ENCODE measurements around the gene SPG21. TPM values are rescaled to one million over a fixed set of nuclear protein-coding genes. Genes with fewer than 3 reads are reported as not detected.

The SPG21 gene
- total and polyA plus RNA-seq, 7 donors = 60.3 to 116 (median 95.7) TPM

DNA sequence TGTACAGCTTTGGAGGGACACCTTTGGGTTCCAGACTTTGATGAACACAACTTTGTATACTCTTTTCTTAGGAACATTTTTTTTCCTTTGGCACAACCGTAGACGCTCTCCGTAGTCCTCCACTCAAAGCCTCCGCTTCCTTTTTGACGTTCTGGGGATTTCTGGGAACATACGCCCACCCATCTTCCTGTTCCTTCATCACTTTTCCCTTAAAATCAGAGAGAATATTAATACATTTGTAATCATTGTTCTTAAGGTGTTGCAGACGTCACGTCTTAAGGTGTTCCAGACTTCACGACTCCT, 405 bp upstream of the SPG21 start:
- TF ChIP-seq, protein P1, sequence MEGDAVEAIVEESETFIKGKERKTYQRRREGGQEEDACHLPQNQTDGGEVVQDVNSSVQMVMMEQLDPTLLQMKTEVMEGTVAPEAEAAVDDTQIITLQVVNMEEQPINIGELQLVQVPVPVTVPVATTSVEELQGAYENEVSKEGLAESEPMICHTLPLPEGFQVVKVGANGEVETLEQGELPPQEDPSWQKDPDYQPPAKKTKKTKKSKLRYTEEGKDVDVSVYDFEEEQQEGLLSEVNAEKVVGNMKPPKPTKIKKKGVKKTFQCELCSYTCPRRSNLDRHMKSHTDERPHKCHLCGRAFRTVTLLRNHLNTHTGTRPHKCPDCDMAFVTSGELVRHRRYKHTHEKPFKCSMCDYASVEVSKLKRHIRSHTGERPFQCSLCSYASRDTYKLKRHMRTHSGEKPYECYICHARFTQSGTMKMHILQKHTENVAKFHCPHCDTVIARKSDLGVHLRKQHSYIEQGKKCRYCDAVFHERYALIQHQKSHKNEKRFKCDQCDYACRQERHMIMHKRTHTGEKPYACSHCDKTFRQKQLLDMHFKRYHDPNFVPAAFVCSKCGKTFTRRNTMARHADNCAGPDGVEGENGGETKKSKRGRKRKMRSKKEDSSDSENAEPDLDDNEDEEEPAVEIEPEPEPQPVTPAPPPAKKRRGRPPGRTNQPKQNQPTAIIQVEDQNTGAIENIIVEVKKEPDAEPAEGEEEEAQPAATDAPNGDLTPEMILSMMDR (IDR thresholded peaks at IDR 0.05) = no peak
- TF ChIP-seq POLR2A (IDR thresholded peaks at IDR 0.05) = no peak
- no peak for TF ChIP-seq POLR2AphosphoS5 (IDR thresholded peaks at IDR 0.05)
- TF ChIP-seq EP300 (IDR thresholded peaks at IDR 0.05) = no peak
- H3K4me3 ChIP-seq = peak overlapping the region; percentile 42 to 100 (median 80)
- no peaks in the 10 kb centered on the region for H3K27me3 ChIP-seq
- H3K9me3 ChIP-seq = no peaks in the 10 kb centered on the region
- intact Hi-C loops (cut with DNase I) = loop anchor here (5.0 to 10.0 kb wide), 3 partner anchors 97 to 255 kb away; partner anchors contain the start of gene PLEKHO2
- peaks cover 0 to 34% (median 23%) of the 10 kb centered on the region in 4 donors for H3K4me1 ChIP-seq
- 3 to 6% methylated on average over 9 of the region's 9 CpGs for WGBS, 2 donors
- no peaks in the 10 kb centered on the region for H3K36me3 ChIP-seq
- no peak for DNase-seq
- peak overlapping the region; percentile 92 to 99 (median 96) for H3K27ac ChIP-seq

DNA sequence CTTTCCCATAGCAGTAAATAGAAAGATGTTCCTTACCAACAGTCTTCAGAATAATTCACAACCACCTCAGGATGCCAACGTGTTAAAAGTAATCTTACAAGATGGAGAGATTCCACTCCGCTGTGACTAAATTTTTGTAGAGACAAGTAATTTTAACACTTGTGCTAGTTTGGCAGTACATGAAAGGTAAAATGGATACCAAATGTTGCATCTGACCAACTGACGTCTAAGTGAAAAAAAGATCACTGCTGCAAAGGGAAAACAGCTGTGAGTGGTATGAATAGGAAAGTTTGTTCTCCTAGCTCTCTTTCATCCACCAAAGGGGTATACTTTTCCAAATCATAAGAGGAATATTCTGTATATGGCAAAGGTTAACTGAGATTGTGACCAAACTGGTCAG, 2.6 kb downstream of the SPG21 start:
- no peaks in the 10 kb centered on the region for H3K36me3 ChIP-seq
- no peak overlapping the region for H3K27ac ChIP-seq
- peaks cover 0 to 35% (median 27%) of the 10 kb centered on the region in 4 donors for H3K4me1 ChIP-seq
- TF ChIP-seq POLR2AphosphoS5 (IDR thresholded peaks at IDR 0.05) (no peak), POLR2A (IDR thresholded peaks at IDR 0.05) (no peak), EP300 (IDR thresholded peaks at IDR 0.05) (no peak)
- TF ChIP-seq, protein P1 (IDR thresholded peaks at IDR 0.05) = no peak
- 75 to 77% methylated on average over 3 of the region's 3 CpGs for WGBS, 2 donors
- H3K9me3 ChIP-seq = no peaks in the 10 kb centered on the region
- no peak overlapping the region for H3K4me3 ChIP-seq
- intact Hi-C loops (cut with DNase I) = no loop called here
- no peaks in the 10 kb centered on the region for H3K27me3 ChIP-seq
- no peak for DNase-seq

DNA sequence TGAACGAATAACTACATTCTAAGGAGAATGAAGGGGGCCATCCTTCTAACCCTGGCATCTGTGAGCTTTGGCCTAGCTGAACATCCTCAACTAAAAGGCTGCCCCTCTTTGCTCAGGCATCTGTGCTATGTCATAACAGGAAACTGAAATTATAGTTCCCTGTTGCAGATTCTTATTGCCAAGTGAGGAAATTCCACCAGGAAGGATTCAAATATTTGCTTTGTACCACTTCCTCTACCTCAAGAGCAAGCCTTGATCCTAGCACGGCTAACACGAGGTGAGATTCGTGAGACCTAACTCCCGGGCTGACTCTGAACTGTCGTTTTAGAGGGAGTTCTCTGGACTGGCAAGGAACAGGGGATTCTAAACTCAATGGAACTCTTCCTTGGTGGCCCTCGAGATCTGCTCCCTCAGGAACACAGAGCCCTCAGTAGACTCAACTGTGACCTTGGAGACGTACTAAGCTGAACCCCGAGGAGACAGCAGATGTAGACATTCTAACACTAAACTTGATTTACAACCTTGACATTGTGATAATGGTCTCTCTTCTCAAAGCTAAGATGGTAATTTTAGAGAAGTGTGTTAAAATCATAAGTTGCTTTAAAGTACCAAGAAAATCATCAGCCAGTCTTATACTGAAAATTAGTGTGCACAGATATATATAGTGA, 4.2 kb downstream of the SPG21 start:
- H3K27ac ChIP-seq = peak overlapping the region; percentile 43 to 75 (median 59)
- H3K36me3 ChIP-seq = peaks cover 0 to under 1% (median 0%) of the 10 kb centered on the region in 4 donors
- H3K27me3 ChIP-seq = no peaks in the 10 kb centered on the region
- intact Hi-C loops (cut with DNase I) = no loop called here
- no peak for TF ChIP-seq POLR2A (IDR thresholded peaks at IDR 0.05)
- TF ChIP-seq POLR2AphosphoS5 (IDR thresholded peaks at IDR 0.05) = no peak
- TF ChIP-seq EP300 (IDR thresholded peaks at IDR 0.05) = no peak
- TF ChIP-seq, protein P1 (IDR thresholded peaks at IDR 0.05) = no peak
- H3K4me3 ChIP-seq = no peak overlapping the region
- no peaks in the 10 kb centered on the region for H3K9me3 ChIP-seq
- H3K4me1 ChIP-seq = peaks cover 0 to 34% (median 26%) of the 10 kb centered on the region in 4 donors
- WGBS, 2 donors = 16 to 26% methylated on average over 9 of the region's 9 CpGs
- DNase-seq = no peak

DNA sequence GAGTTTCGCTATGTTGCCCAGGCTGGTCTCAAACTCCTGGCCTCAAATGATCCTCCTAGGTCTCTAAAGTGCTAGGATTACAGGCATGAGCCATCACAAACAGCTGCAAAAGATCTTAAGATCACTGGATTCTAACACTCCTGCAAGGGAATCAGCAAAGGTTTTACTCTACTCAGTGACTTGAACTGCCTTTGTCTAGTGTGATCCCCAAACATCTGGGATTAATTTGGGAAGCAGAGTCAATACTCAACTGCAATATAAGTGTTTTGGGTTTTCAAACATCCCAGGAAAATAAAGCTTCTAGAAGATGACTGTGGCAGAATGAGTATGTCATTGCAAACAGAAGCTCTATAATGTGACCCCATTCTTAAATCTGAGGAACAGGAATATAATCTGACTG, 7.2 kb downstream of the SPG21 start:
- Histone ChIP-seq H3K4me1 (peaks cover 0 to 17% (median 11%) of the 10 kb centered on the region in 4 donors), H3K36me3 (peaks cover 0 to 29% (median 11%) of the 10 kb centered on the region in 4 donors), H3K9me3 (no peaks in the 10 kb centered on the region), H3K27ac (no peak overlapping the region), H3K4me3 (no peak overlapping the region), H3K27me3 (no peaks in the 10 kb centered on the region)
- DNase-seq = no peak
- TF ChIP-seq POLR2AphosphoS5 (IDR thresholded peaks at IDR 0.05) = no peak
- no peak for TF ChIP-seq POLR2A (IDR thresholded peaks at IDR 0.05)
- TF ChIP-seq EP300 (IDR thresholded peaks at IDR 0.05) = no peak
- TF ChIP-seq, protein P1 (IDR thresholded peaks at IDR 0.05) = no peak
- 97 to 98% methylated on average over 1 of the region's 1 CpG for WGBS, 2 donors
- intact Hi-C loops (cut with DNase I) = no loop called here

Measured in sigmoid colon (tissue), 7 donors.